Activated CD8-positive, alpha-beta memory T cell treated with anti-CD3 and anti-CD28 coated beads, Interleukin-2, amount 50 U/mL, for 24 hours (primary cell): ENCODE measurements around the gene THOC5.
"Not testable (repeated sequence)": the region's sequence is repeated elsewhere in the genome, so short reads cannot be mapped to it uniquely, and the experiment has no call there.

ENCODE experiments used
- DNase-seq: peaks from one replicate; pipeline ENCODE4 v3.0.0-alpha.2; 2020; ENCODE audit errors: extremely low read depth

THOC5 gene

GRCh38 chr22:29510542-29510941, 43.0 kb downstream of the THOC5 start:
- no peak for DNase-seq

DNA sequence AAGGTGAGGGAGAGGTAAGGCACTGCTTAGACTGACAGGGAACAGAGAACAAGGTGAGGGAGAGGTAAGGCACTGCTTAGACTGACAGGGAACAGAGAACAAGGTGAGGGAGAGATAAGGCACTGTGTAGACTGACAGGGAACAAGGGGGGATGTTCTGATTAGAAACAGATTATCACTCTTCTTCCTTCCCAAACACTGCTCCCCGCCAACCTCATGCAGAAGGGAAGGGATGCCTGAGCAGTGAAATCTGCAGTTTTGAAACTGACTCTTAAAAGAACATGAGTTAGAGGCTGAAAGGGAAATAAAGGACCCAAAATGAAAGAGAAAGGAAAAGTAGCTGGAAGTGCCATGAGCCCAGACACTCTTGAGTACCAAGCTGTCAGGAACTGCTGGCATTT, 43.7 kb downstream of the THOC5 start:
- no peak for DNase-seq

- no peak for DNase-seq
These were observed 44.3 kb downstream of the THOC5 start for GRCh38 chr22:29509298-29509697.

DNA sequence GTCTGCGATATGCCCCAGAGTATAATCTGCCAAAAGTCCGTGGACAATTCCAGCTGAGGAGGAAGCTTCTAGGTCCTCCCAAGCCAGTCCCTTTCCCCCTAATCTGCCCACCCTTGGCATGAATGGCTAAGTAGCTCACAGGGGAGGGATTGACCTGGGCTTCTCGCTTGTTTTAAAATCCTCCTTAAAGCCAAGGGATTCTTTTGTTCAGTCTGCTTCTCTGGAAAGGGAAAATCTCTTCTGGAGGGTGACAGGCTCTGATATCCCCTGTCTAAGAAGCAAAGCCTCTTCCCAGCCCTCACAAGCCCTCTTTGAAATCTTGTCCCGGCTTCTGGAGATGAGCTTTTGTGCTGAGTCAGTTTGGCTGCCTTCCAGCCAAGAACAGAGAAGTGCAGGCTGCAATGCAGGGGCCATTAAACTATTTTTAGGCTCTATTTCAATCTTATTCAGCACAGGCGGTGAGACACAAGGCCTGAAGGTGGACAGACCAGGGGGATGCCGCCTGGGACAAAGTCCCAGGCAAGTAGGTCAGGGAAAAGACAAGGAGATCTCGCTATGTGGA, 49.7 kb downstream of the THOC5 start:
- DNase-seq, result no peak

DNA sequence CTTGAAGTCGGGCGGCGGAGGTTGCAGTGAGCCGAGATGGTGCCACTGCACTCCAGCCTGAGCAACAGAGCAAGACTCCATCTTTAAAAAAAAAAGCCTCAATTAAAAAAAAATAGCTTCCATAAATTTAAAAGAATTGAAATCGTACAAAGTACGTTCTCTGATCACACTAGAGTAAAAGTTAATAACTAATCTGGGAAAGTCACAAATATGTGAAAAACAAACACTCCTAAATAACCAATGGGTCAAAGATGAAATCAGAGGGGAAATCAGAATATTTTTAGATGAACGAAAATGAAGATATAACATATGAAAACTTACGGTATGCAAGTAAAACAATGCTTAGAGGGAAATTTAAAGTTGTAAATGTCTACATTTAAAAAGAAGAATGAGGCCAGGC, 53.7 kb downstream of the THOC5 start:
- no peak for DNase-seq

DNA sequence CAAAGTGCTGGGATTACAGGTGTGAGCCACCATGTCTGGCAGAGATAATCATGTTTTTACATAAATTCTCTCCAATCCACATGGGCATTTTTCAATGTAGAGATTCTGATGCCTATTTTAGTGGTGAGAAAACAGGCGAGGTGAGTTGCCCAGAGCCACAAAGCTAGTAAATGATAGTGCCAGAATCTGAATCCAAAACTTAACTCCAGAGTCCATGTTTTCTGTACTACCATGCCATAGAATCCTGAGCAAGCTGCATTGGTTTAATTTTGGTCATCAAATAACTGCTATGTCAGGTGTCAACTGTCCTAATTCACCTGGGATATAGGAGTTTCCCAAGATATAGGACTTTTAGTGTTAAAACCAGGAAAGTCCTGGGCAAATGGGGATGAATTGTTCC, 59.9 kb downstream of the THOC5 start:
- DNase-seq, result no peak

DNA sequence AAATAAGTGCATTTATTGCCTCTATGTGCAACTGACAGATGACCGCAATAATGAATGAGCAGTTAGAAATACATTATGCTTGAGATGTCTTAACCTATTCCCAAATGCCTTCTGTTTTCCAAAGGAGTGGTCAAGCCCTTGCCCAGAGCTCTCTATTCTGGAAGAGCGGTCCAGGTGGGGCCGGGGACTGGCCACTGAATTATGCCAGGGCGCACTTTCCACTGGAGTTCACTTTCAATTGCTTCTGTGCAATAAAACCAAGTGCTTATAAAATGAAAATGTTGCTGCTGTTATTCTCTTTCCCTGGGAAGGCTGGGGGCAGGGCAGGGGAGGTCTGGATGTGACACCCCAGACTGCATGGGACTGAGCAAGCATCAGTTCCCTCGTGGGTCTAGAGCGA, 62.5 kb downstream of the THOC5 start:
- no peak for DNase-seq

GRCh38 chr22:29489127-29489780, 64.3 kb downstream of the THOC5 start:
- not testable (repeated sequence) for DNase-seq

GRCh38 chr22:29487426-29487986, 66.1 kb downstream of the THOC5 start:
- no peak for DNase-seq

GRCh38 chr22:29485448-29485847, 68.1 kb downstream of the THOC5 start:
- DNase-seq, result no peak

GRCh38 chr22:29484642-29485041, 68.9 kb downstream of the THOC5 start:
- DNase-seq, result no peak

GRCh38 chr22:29483254-29483653, 70.3 kb downstream of the THOC5 start:
- no peak for DNase-seq

DNA sequence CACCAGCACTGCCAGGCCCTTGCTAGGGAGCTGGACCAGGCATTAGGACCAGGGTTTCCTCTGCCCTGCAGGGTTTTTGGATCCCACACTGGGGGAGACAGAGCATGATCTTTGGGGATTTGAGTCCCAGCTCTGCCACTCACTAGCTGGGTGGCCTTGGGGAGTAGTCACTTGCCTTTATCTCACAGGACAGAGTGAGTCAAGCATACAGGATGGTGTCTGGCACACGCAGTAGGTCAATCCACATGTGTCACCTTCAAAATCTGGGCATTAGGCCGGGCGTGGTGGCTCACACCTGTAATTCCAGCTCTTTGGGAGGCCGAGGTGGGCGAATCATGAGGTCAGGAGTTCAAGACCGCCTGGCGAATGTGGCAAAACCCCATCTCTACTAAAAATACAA, 70.8 kb downstream of the THOC5 start:
- DNase-seq, result no peak

DNA sequence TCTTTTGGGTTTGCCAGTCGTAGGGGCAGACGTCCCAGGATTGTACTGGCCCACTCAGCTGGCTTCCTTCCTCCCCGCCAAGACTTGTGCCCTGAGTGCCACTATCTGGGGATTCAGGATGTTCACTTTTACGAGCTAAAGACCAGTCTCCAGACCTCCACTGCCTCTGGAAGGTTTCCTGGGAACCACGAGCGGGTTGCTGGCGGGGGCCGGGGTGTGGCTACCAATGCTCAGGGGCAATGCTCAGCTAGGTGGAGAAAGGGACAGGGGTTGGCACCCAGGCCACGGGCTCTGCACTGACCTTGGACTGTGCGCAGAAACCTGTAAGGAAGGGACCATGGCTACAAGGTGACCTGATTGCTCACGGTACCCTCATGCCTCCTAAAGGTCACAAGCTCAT, 71.3 kb downstream of the THOC5 start:
- no peak for DNase-seq

- no peak for DNase-seq
These were observed 72.1 kb downstream of the THOC5 start for GRCh38 chr22:29481265-29482000.

GRCh38 chr22:29480512-29481264, 72.9 kb downstream of the THOC5 start:
- no peak for DNase-seq

DNA sequence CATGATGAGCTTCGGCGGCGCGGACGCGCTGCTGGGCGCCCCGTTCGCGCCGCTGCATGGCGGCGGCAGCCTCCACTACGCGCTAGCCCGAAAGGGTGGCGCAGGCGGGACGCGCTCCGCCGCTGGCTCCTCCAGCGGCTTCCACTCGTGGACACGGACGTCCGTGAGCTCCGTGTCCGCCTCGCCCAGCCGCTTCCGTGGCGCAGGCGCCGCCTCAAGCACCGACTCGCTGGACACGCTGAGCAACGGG, 73.4 kb downstream of the THOC5 start:
- DNase-seq, result no peak

- DNase-seq, result no peak
These were observed 73.9 kb downstream of the THOC5 start, which contains the start of gene NEFH for GRCh38 chr22:29479417-29480261. Gene NEFH, plus strand, starts transcription at chr22:29480218. Its CDS starts 45 bp downstream, at chr22:29480263.

GRCh38 chr22:29478326-29479276, 75.0 kb downstream of the THOC5 start:
- DNase-seq, result no peak

GRCh38 chr22:29477723-29478318, 75.7 kb downstream of the THOC5 start:
- no peak for DNase-seq
